Liver (tissue), 9 donors: Measurements from ENCODE around the gene C11orf98. TPM values are rescaled to one million over a fixed set of nuclear protein-coding genes. Genes with fewer than 3 reads are reported as not detected.

Source experiments
- DNase-seq: peaks from one replicate; pipeline ENCODE4 v3.0.0-alpha.2; 2017; ENCODE audit warnings: low spot score
- H3K27ac ChIP-seq, 2 donors: one replicate each; pipeline ENCODE4 v1.7.0; 2013; ENCODE audit warnings: inconsistent platforms in 2 of 2, low read length in 2 of 2, control low read depth in 1 of 2, low read depth in 1 of 2, mild to moderate bottlenecking in 1 of 2
- H3K27me3 ChIP-seq, 4 donors: one replicate each; pipeline versions ENCODE4 v1.6.1 to v1.7.0; 2013; ENCODE audit warnings: low read length in 3 of 4, inconsistent platforms in 1 of 4, mild to moderate bottlenecking in 1 of 4, moderate library complexity in 1 of 4; ENCODE audit not compliant: control insufficient read depth in 4 of 4, insufficient read depth in 4 of 4
- H3K36me3 ChIP-seq, 4 donors: one replicate each; pipeline versions ENCODE4 v1.6.1 to v1.7.0; 2013; ENCODE audit warnings: low read length in 3 of 4, mild to moderate bottlenecking in 3 of 4, low read depth in 1 of 4, moderate library complexity in 1 of 4; ENCODE audit not compliant: control insufficient read depth in 4 of 4, insufficient read depth in 3 of 4
- H3K4me1 ChIP-seq, 4 donors: one replicate each; pipeline versions ENCODE4 v1.6.1 to v1.7.0; 2013; ENCODE audit warnings: low read length in 3 of 4, mild to moderate bottlenecking in 3 of 4, moderate library complexity in 1 of 4; ENCODE audit not compliant: control insufficient read depth in 4 of 4, insufficient read depth in 4 of 4
- H3K4me3 ChIP-seq, 3 donors: one replicate each; pipeline versions ENCODE4 v1.6.1 to v1.7.0; 2013; ENCODE audit warnings: low read length in 3 of 3, control low read depth in 1 of 3, low read depth in 1 of 3, mild to moderate bottlenecking in 1 of 3
- H3K9ac ChIP-seq, 2 donors: one replicate each; pipeline ENCODE4 v1.7.0; 2013; ENCODE audit warnings: low read length in 2 of 2, mild to moderate bottlenecking in 2 of 2, moderate library complexity in 2 of 2, control low read depth in 1 of 2, low read depth in 1 of 2
- H3K9me3 ChIP-seq, 4 donors: one replicate each; pipeline versions ENCODE4 v1.6.1 to v1.7.0; 2013; ENCODE audit warnings: low read length in 3 of 4; ENCODE audit not compliant: control insufficient read depth in 4 of 4
- EGR1 ChIP-seq, 2 donors: IDR thresholded peaks; 2 replicates each; pipeline ENCODE4 v1.6.1; 2016 to 2018; ENCODE audit warnings: antibody characterized with exemption in 2 of 2, low read depth in 2 of 2
- FOXA1 ChIP-seq: IDR thresholded peaks from 2 replicates; pipeline ENCODE4 v1.6.1; 2016; ENCODE audit warnings: antibody characterized with exemption
- FOXA2 ChIP-seq: IDR thresholded peaks from 2 replicates; pipeline ENCODE4 v1.6.1; 2016; ENCODE audit warnings: antibody characterized with exemption
- GABPA ChIP-seq, 2 donors: IDR thresholded peaks in 1 of 2; conservative IDR thresholded peaks in 1 of 2; 2 replicates each; pipeline ENCODE4 v1.6.1; 2016; ENCODE audit warnings: antibody characterized with exemption in 2 of 2, mild to moderate bottlenecking in 1 of 2, moderate library complexity in 1 of 2
- HNF4A ChIP-seq, 2 donors: conservative IDR thresholded peaks; 2 replicates each; pipeline ENCODE4 v1.6.1; 2016; ENCODE audit warnings: antibody characterized with exemption in 2 of 2, mild to moderate bottlenecking in 2 of 2
- HNF4G ChIP-seq: IDR thresholded peaks from 2 replicates; pipeline ENCODE4 v1.6.1; 2016; ENCODE audit warnings: antibody characterized with exemption
- JUND ChIP-seq, 2 donors: IDR thresholded peaks; 2 replicates each; pipeline ENCODE4 v1.6.1; 2016; ENCODE audit warnings: antibody characterized with exemption in 2 of 2
- NR2F2 ChIP-seq: IDR thresholded peaks from 2 replicates; pipeline ENCODE4 v1.6.1; 2016; ENCODE audit warnings: antibody characterized with exemption
- RAD21 ChIP-seq, 2 donors: IDR thresholded peaks; 2 replicates each; pipeline ENCODE4 v1.6.1; 2016; ENCODE audit warnings: antibody characterized with exemption in 2 of 2, mild to moderate bottlenecking in 2 of 2
- RXRA ChIP-seq, 2 donors: IDR thresholded peaks; 2 replicates each; pipeline ENCODE4 v1.6.1; 2017 to 2018; ENCODE audit warnings: antibody characterized with exemption in 2 of 2, mild to moderate bottlenecking in 1 of 2
- SP1 ChIP-seq: IDR thresholded peaks from 2 replicates; pipeline ENCODE4 v1.6.1; 2018; ENCODE audit warnings: antibody characterized with exemption, mild to moderate bottlenecking
- TAF1 ChIP-seq: conservative IDR thresholded peaks from 2 replicates; pipeline ENCODE4 v1.6.1; 2016; ENCODE audit warnings: antibody characterized with exemption, mild to moderate bottlenecking
- YY1 ChIP-seq: IDR thresholded peaks from 2 replicates; pipeline ENCODE4 v1.6.1; 2016; ENCODE audit warnings: antibody characterized with exemption, mild to moderate bottlenecking
- WGBS: extraction: QIAGEN DNeasy Blood & Tissue Kit; methylation state at CpG from one replicate; pipeline ENCODE4 v1.1.7; 2013; 5-methylcytosine and 5-hydroxymethylcytosine counted together
- polyA plus RNA-seq, 2 donors: library from polyadenylated mRNA; stranded (reverse) in 1 of 2; unstranded in 1 of 2; fragments of 200-250 nt in 1 of 2; fragments of >200 nt in 1 of 2; fragmentation: Nextera tagmentation in 1 of 2; extraction: Ambion mirVana in 1 of 2; gene quantifications; one replicate each; pipeline versions ENCODE4 v1.2.1 to v1.2.3, GENCODE V29; 2013 to 2015
- total RNA-seq, 2 donors: library from RNA; depleted of rRNA; stranded (reverse); fragments of >200 nt; gene quantifications; one replicate each; pipeline ENCODE4 v1.2.3, GENCODE V29; 2014
- TF ChIP-seq, protein P1 (sequence below): IDR thresholded peaks from 2 replicates; pipeline ENCODE4 v1.6.1; 2016; ENCODE audit warnings: antibody characterized with exemption
- TF ChIP-seq, protein P2 (sequence below): IDR thresholded peaks from 2 replicates; pipeline ENCODE4 v1.6.1; 2016; ENCODE audit warnings: antibody characterized with exemption
- TF ChIP-seq, protein P3 (sequence below): fragments of 150-350 bp; IDR thresholded peaks from 2 replicates; pipeline ENCODE4 v1.5.1; 2017; ENCODE audit warnings: improper control_type of control experiment, low read depth, low read length; ENCODE audit not compliant: missing input control
- TF ChIP-seq, protein P4 (sequence below): IDR thresholded peaks from 2 replicates; pipeline ENCODE4 v1.6.1; 2016; ENCODE audit warnings: antibody characterized with exemption, mild to moderate bottlenecking
- TF ChIP-seq, protein P5 (sequence below): IDR thresholded peaks from 2 replicates; pipeline ENCODE4 v1.6.1; 2016; ENCODE audit warnings: antibody characterized with exemption
- donor health status: healthy.
- donor health status: healthy.
- donor health status: healthy.
- donor health status: healthy.
- donor health status: healthy.

Gene C11orf98
- total and polyA plus RNA-seq, 4 donors: 16.5 to 49.9 (median 30.7) TPM

DNA sequence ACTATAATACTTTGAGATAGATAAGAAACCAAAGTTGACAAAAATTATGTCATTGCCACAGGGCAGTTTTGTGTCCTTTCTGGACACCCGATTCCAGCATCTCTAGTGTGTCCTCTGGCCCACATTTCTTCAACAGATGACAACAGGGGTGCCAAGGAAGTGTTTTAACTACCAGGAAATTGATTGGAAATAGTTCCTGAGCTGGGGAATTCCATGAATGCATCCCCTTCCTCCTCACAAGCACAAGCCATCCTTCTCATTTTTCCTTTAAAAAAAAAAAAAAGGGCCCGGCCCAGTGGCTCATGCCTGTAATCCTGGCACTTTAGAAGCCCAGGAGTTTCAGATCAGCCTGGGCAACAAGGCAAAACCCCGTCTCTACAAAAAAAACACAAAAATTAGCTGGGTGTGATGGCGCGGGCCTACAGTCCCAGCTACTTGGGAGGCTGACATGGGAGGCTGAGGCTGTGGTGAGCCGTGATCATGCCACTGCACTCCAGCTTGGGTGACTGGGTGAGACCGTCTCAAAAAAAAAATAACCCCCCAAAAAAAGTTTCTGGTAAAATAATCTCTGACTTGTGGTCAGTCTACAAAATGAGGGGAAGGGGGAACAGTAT lies 42.4 kb downstream of the C11orf98 start:
- peak overlapping the region; percentile 80 to 96 for H3K27ac ChIP-seq
- 89% methylated on average over 7 of the region's 7 CpGs for WGBS
- no peak for TF ChIP-seq TAF1
- DNase-seq: no peak
- no peaks in the 10 kb centered on the region for H3K27me3 ChIP-seq
- peaks cover 9 to 27% (median 24%) of the 10 kb centered on the region in 4 donors for H3K36me3 ChIP-seq
- H3K4me1 ChIP-seq: peaks cover 4 to 17% (median 10%) of the 10 kb centered on the region in 4 donors
- no peaks in the 10 kb centered on the region for H3K9me3 ChIP-seq
- H3K4me3 ChIP-seq: no peak overlapping the region
- H3K9ac ChIP-seq: no peak overlapping the region

DNA sequence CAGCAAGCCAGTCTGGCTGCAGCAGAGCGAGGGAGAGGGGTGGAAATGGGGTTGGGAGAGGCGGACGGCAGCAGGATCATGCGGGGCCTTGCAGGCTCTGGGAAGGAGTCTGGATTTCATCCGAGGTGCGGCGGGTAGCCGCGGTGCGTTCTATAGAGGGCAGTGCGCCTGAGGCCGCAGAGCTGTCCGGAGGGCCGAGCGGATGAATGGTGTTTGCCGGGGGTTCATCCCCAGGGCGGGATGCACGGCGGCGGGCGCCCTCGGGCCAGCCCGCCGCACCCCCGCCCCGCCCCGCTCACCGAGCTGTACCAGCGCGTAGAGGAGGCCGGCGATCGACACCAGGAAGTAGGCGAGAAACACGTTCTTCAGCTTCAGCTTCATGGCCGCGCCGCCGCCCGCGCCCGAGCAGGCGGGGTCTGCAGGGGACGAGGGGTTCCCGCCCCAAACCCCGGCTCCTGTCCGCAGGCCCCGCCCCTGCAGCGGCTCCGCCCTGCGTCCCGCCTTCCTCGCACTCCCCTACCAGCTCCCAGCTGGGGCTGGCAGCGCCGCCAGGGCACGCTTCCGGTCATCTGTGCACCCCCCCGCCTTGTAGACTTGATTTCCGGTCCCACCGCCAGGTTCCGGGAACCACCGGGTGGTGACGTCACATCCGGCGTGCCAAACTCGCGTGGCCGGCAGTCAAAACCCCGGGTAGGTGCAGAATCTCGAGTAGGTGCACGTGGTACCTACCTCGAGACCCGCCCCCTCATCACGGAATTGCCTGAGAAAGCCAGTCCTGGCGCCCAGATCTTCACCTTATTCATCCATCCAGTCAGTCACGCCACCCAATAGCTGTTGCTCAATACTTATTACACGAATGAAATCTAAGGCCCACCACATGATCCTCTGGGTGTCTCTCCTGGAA lies 43.2 kb downstream of the C11orf98 start, which contains the start of gene B3GAT3:
B3GAT3 (minus strand) TSS at position 420 of the 904 bp plus-strand sequence; CDS start at position 381, 39 bp downstream.
- Histone ChIP-seq H3K36me3 (peaks cover 6 to 24% (median 19%) of the 10 kb centered on the region in 4 donors), H3K9me3 (no peaks in the 10 kb centered on the region), H3K4me3 (peak within 1 kb of the TSS; percentile 68 to 89 (median 74)), H3K27ac (peak within 1 kb of the TSS; percentile 80 to 96), H3K4me1 (peaks cover 4 to 17% (median 10%) of the 10 kb centered on the region in 4 donors), H3K9ac (peak within 1 kb of the TSS; percentile 33 to 77), H3K27me3 (no peaks in the 10 kb centered on the region)
- DNase-seq: peak; percentile 93
- TF ChIP-seq HNF4G: no peak
- no peak for TF ChIP-seq FOXA2
- TF ChIP-seq, protein P1, sequence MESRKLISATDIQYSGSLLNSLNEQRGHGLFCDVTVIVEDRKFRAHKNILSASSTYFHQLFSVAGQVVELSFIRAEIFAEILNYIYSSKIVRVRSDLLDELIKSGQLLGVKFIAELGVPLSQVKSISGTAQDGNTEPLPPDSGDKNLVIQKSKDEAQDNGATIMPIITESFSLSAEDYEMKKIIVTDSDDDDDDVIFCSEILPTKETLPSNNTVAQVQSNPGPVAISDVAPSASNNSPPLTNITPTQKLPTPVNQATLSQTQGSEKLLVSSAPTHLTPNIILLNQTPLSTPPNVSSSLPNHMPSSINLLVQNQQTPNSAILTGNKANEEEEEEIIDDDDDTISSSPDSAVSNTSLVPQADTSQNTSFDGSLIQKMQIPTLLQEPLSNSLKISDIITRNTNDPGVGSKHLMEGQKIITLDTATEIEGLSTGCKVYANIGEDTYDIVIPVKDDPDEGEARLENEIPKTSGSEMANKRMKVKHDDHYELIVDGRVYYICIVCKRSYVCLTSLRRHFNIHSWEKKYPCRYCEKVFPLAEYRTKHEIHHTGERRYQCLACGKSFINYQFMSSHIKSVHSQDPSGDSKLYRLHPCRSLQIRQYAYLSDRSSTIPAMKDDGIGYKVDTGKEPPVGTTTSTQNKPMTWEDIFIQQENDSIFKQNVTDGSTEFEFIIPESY: peak; percentile 82
- TF ChIP-seq HNF4A (conservative IDR thresholded peaks at IDR 0.05): peak in 1 of 2 donors; percentile 35
- TF ChIP-seq RAD21 (IDR thresholded peaks at IDR 0.05): no peak
- TF ChIP-seq, protein P2, sequence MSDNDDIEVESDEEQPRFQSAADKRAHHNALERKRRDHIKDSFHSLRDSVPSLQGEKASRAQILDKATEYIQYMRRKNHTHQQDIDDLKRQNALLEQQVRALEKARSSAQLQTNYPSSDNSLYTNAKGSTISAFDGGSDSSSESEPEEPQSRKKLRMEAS: peak; percentile 94
- no peak for TF ChIP-seq FOXA1
- TF ChIP-seq, protein P3, sequence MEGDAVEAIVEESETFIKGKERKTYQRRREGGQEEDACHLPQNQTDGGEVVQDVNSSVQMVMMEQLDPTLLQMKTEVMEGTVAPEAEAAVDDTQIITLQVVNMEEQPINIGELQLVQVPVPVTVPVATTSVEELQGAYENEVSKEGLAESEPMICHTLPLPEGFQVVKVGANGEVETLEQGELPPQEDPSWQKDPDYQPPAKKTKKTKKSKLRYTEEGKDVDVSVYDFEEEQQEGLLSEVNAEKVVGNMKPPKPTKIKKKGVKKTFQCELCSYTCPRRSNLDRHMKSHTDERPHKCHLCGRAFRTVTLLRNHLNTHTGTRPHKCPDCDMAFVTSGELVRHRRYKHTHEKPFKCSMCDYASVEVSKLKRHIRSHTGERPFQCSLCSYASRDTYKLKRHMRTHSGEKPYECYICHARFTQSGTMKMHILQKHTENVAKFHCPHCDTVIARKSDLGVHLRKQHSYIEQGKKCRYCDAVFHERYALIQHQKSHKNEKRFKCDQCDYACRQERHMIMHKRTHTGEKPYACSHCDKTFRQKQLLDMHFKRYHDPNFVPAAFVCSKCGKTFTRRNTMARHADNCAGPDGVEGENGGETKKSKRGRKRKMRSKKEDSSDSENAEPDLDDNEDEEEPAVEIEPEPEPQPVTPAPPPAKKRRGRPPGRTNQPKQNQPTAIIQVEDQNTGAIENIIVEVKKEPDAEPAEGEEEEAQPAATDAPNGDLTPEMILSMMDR: peak; percentile 6
- peak; percentile 78 to 88 for TF ChIP-seq JUND (IDR thresholded peaks at IDR 0.05)
- no peak for TF ChIP-seq NR2F2
- TF ChIP-seq, protein P4, sequence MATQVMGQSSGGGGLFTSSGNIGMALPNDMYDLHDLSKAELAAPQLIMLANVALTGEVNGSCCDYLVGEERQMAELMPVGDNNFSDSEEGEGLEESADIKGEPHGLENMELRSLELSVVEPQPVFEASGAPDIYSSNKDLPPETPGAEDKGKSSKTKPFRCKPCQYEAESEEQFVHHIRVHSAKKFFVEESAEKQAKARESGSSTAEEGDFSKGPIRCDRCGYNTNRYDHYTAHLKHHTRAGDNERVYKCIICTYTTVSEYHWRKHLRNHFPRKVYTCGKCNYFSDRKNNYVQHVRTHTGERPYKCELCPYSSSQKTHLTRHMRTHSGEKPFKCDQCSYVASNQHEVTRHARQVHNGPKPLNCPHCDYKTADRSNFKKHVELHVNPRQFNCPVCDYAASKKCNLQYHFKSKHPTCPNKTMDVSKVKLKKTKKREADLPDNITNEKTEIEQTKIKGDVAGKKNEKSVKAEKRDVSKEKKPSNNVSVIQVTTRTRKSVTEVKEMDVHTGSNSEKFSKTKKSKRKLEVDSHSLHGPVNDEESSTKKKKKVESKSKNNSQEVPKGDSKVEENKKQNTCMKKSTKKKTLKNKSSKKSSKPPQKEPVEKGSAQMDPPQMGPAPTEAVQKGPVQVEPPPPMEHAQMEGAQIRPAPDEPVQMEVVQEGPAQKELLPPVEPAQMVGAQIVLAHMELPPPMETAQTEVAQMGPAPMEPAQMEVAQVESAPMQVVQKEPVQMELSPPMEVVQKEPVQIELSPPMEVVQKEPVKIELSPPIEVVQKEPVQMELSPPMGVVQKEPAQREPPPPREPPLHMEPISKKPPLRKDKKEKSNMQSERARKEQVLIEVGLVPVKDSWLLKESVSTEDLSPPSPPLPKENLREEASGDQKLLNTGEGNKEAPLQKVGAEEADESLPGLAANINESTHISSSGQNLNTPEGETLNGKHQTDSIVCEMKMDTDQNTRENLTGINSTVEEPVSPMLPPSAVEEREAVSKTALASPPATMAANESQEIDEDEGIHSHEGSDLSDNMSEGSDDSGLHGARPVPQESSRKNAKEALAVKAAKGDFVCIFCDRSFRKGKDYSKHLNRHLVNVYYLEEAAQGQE: peak; percentile 45
- peak; percentile 83 for TF ChIP-seq SP1
- TF ChIP-seq GABPA (IDR thresholded peaks at IDR 0.05 in 1 of 2, conservative IDR thresholded peaks at IDR 0.05 in 1 of 2): peak; percentile 96 to 99
- TF ChIP-seq, protein P5, sequence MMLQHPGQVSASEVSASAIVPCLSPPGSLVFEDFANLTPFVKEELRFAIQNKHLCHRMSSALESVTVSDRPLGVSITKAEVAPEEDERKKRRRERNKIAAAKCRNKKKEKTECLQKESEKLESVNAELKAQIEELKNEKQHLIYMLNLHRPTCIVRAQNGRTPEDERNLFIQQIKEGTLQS: peak; percentile 40
- peak; percentile 26 to 61 for TF ChIP-seq EGR1 (IDR thresholded peaks at IDR 0.05; ENCODE audit: low read depth in 2 of 2)
- TF ChIP-seq YY1: peak; percentile 61
- no peak for TF ChIP-seq TAF1
- TF ChIP-seq RXRA (IDR thresholded peaks at IDR 0.05): peak; percentile 35 to 38
- under 1% methylated on average over 77 of the region's 77 CpGs for WGBS
